ENCODE data around the gene P2RX2.

DNA sequence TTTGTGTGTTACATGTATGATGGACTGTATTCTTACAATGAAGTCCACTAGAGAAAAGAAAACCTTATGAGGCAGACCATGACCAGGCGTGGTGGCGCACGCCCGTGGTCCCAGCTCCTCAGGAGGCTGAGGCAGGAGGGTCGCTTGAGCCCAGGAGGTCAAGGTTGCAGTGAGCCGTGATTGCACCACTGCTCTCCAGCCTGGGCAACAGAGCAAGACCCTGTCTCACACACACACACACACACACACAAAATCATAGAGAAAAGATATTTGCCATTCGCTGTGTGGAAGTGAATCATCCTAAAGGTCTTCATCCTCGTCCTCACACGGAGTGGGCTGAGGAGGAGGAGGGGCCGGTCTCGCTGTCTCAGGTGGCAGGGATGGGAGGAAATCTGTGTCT lies 40.5 kb upstream of the P2RX2 start:
- TF ChIP-seq, protein P1, sequence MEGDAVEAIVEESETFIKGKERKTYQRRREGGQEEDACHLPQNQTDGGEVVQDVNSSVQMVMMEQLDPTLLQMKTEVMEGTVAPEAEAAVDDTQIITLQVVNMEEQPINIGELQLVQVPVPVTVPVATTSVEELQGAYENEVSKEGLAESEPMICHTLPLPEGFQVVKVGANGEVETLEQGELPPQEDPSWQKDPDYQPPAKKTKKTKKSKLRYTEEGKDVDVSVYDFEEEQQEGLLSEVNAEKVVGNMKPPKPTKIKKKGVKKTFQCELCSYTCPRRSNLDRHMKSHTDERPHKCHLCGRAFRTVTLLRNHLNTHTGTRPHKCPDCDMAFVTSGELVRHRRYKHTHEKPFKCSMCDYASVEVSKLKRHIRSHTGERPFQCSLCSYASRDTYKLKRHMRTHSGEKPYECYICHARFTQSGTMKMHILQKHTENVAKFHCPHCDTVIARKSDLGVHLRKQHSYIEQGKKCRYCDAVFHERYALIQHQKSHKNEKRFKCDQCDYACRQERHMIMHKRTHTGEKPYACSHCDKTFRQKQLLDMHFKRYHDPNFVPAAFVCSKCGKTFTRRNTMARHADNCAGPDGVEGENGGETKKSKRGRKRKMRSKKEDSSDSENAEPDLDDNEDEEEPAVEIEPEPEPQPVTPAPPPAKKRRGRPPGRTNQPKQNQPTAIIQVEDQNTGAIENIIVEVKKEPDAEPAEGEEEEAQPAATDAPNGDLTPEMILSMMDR (IDR thresholded peaks at IDR 0.05): no peak
- no peak for TF ChIP-seq EZH2phosphoT487 (IDR thresholded peaks at IDR 0.05)

Measured in neural progenitor cell (in vitro differentiated cells).